Measurements from ENCODE around the gene BCR.

GRCh38 chr22:23261900-23262450 lies 81.7 kb downstream of the BCR start:
- no peak for TF ChIP-seq CTCF (optimal IDR thresholded peaks at IDR 0.05 in 1 of 3, IDR thresholded peaks at IDR 0.05 in 1 of 3, conservative IDR thresholded peaks at IDR 0.05 in 1 of 3; ENCODE audit: extremely low read depth in 1 of 3, insufficient read depth in 2 of 3, low read length in 3 of 3)
- TF ChIP-seq EZH2 (IDR thresholded peaks at IDR 0.05; ENCODE audit: low read length), result no peak
